Measurements from ENCODE around the gene OPRL1. TPM values are rescaled to one million over a fixed set of nuclear protein-coding genes. Genes with fewer than 3 reads are reported as not detected.
"Not testable (repeated sequence)": the region's sequence is repeated elsewhere in the genome, so short reads cannot be mapped to it uniquely, and the experiment has no call there.

Gene OPRL1
- total RNA-seq, 1 experiment from 2014 or later, result 3.9 TPM

- Histone ChIP-seq H3K4me1 (ENCODE audit: control insufficient read depth, insufficient read depth, low read length) (no peaks in the 10 kb centered on the region), H3K4me3 (ENCODE audit: low read depth in 2 of 2, low read length in 2 of 2) (no peak overlapping the region), H3K36me3 (ENCODE audit: control insufficient read depth, insufficient read depth, low read length) (no peaks in the 10 kb centered on the region), H3K27ac (ENCODE audit: low read length) (no peak overlapping the region), H3K9me3 (ENCODE audit: control insufficient read depth, insufficient read depth, low read depth, low read length) (no peaks in the 10 kb centered on the region), H3K27me3 (ENCODE audit: control insufficient read depth, insufficient read depth, low read length) (no peaks in the 10 kb centered on the region)
- DNase-seq (ENCODE audit: low read depth, low spot score) (no peak), ATAC-seq (peak; percentile 61)
- no peak for TF ChIP-seq POLR2AphosphoS5 (IDR thresholded peaks at IDR 0.05; ENCODE audit: low read depth, low read length)
- TF ChIP-seq REST (IDR thresholded peaks at IDR 0.05; ENCODE audit: insufficient read depth in 1 of 2, low read depth in 2 of 2, low read length in 1 of 2), result no peak
- no peak for TF ChIP-seq SIN3A (IDR thresholded peaks at IDR 0.05; ENCODE audit: borderline replicate concordance, insufficient read depth, low read depth, low read length)
- TF ChIP-seq TCF7L2 (IDR thresholded peaks at IDR 0.05; ENCODE audit: low read depth, low read length), result no peak
- TF ChIP-seq CTCF (IDR thresholded peaks at IDR 0.05), result no peak
- POLR2A ChIA-PET, result interaction anchor here (0.6 kb wide), 1 partner anchor 232 kb away, joined by 9 read pairs; no protein-coding TSS in a partner anchor
- CTCF ChIA-PET, result no interaction called here
- in situ Hi-C loops (cut with HindIII; ENCODE audit: low pct_unique_long_range_greater_than_20kb, low sequenced_read_pairs), result no loop called here
- no TSS peak for BruUV-seq (replicated peaks)
- intact Hi-C loops (cut with micrococcal nuclease; ENCODE audit: unreplicated experiment), result no loop called here
Observed at GRCh38 chr20:64133951-64134407, 54.1 kb downstream of the OPRL1 start.

DNA sequence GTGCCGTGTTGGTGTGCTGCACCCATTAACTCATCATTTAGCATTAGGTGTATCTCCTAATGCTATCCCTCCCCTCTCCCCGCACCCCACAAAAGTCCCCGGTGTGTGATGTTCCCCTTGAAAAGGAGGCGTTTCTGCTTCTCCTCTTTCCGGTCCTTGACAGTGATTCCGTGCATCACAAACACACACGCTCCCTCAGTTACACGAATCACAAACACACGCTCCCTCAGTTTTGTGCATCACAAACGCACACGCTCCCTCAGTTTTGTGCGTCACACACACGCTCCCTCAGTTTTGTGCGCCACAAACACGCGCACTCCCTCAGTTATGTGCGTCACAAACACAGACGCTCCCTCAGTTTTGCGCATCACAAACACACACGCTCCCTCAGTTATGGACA, 54.9 kb downstream of the OPRL1 start:
- intact Hi-C loops (cut with micrococcal nuclease; ENCODE audit: unreplicated experiment), result not testable (repeated sequence)

DNA sequence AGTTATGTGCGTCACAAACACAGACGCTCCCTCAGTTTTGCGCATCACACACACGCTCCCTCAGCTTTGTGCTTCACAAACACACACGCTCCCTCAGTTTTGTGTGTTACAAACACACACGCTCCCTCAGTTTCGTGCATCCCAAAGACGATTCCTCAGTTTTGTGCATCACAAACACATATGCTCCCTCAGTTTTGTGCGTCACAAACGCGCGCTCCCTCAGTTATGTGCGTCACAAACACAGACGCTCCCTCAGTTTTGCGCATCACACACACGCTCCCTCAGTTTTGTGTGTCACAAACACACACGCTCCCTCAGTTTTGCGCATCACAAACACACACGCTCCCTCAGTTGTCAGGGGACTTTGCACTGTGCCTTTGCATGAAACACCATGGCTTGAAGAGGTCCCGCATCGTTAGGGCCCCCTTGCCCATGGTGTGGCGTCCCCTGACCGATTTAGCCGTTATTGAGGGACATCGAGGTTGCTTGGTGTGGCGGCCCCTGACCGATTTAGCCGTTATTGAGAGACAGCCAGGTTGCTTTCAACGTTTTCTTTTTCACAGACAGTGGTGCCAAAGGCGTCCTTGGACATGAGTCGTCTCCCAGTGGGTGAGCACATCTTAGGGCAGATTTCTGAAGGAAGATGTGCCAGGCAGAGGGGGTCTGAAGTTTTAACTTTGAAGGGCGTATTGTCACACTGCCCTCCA, 56.3 kb downstream of the OPRL1 start:
- ChIA-PET CTCF (no interaction called here), POLR2A (interaction anchor here (0.7 kb wide), 1 partner anchor 88 kb away, joined by 5 read pairs; no protein-coding TSS in a partner anchor)
- Histone ChIP-seq H3K9me3 (ENCODE audit: control insufficient read depth, insufficient read depth, low read depth, low read length) (no peaks in the 10 kb centered on the region), H3K4me3 (ENCODE audit: low read depth in 2 of 2, low read length in 2 of 2) (no peak overlapping the region), H3K27me3 (ENCODE audit: control insufficient read depth, insufficient read depth, low read length) (no peaks in the 10 kb centered on the region), H3K4me1 (ENCODE audit: control insufficient read depth, insufficient read depth, low read length) (no peaks in the 10 kb centered on the region), H3K27ac (ENCODE audit: low read length) (no peak overlapping the region), H3K36me3 (ENCODE audit: control insufficient read depth, insufficient read depth, low read length) (no peaks in the 10 kb centered on the region)
- DNase-seq (ENCODE audit: low read depth, low spot score) (no peak), ATAC-seq (no peak)
- no TSS peak for BruUV-seq (replicated peaks)
- TF ChIP-seq POLR2AphosphoS5 (IDR thresholded peaks at IDR 0.05; ENCODE audit: low read depth, low read length), result no peak
- TF ChIP-seq TCF7L2 (IDR thresholded peaks at IDR 0.05; ENCODE audit: low read depth, low read length), result no peak
- in situ Hi-C loops (cut with HindIII; ENCODE audit: low pct_unique_long_range_greater_than_20kb, low sequenced_read_pairs), result no loop called here
- intact Hi-C loops (cut with micrococcal nuclease; ENCODE audit: unreplicated experiment), result no loop called here

More for the DNA sequence above, 54.9 kb downstream of the OPRL1 start:
- H3K4me3 ChIP-seq (ENCODE audit: low read depth in 2 of 2, low read length in 2 of 2); H3K4me1 ChIP-seq (ENCODE audit: control insufficient read depth, insufficient read depth, low read length); H3K9me3 ChIP-seq (ENCODE audit: control insufficient read depth, insufficient read depth, low read depth, low read length); CTCF ChIA-PET; H3K27ac ChIP-seq (ENCODE audit: low read length); in situ Hi-C loops (cut with HindIII; ENCODE audit: low pct_unique_long_range_greater_than_20kb, low sequenced_read_pairs); BruUV-seq (replicated peaks); H3K27me3 ChIP-seq (ENCODE audit: control insufficient read depth, insufficient read depth, low read length); POLR2A ChIA-PET; DNase-seq (ENCODE audit: low read depth, low spot score); H3K36me3 ChIP-seq (ENCODE audit: control insufficient read depth, insufficient read depth, low read length); ATAC-seq: not testable (repeated sequence)

Data from Panc1 (cell line).